ENCODE measurements around the gene TESPA1.
A peak's percentile ranks its signal among the peaks of the same experiment; 100 is the strongest.
"Not testable (repeated sequence)": the region's sequence is repeated elsewhere in the genome, so short reads cannot be mapped to it uniquely, and the experiment has no call there.

Gene TESPA1

DNA sequence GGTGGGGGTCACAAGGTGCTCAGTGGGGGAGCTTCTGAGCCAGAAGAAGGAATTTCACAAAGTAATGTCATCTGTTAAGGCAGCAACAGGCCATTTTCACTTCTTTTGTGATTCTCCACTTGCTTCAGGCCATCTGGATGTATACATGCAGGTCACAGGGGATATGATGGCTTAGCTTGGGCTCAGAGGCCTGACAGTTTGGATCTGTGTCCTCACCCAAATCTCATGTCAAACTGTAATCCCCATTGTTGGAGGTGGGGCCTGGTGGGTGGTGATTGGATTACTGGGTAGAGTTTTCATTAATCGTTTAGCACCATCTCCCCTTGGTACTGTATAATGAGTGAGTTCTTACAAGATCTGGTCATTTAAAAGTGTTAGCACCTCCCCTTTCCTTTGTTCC lies 36.4 kb downstream of the TESPA1 start:
- DNase-seq (ENCODE audit: low spot score) = no peak

DNA sequence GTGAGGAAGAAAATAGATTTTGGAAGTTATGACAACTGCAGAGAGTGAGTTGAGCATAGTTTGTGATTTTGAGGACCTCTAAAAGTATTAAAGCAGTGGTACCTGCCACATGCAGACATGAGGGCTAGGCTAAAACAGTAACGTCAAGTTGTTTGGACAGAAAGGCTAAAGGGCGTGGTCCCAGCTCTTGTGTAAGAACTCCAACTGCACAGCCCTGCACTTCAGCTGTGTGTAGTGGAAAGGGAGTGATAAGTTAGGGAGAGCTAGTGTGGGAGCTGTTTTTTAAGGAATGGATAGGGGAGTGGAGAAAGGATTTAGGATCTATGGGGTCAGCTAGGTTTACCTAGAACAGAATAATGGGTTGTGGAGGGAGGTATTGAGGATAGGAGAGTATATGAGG lies 39.5 kb downstream of the TESPA1 start:
- DNase-seq (ENCODE audit: low spot score) = no peak

DNA sequence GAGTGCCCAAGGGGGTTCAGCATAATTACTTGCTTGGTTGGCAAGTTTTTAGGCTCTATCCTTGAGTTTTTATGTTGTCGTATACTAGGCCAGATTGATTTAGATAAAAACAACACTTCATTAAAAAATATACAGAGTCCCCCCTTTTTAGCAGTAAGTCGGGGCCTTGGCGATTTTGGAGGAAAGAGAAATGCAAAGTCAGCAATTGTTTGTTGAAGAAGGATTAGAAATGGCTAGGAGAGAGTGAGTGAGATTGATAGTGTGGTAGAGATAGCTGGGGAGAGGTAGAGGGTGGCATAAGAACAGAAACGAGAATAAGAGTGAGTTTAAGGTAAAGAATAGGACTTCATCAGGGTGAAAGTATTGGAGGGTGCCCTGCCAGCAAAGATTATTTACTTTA lies 41.3 kb downstream of the TESPA1 start:
- DNase-seq (ENCODE audit: low spot score) = not testable (repeated sequence)

DNA sequence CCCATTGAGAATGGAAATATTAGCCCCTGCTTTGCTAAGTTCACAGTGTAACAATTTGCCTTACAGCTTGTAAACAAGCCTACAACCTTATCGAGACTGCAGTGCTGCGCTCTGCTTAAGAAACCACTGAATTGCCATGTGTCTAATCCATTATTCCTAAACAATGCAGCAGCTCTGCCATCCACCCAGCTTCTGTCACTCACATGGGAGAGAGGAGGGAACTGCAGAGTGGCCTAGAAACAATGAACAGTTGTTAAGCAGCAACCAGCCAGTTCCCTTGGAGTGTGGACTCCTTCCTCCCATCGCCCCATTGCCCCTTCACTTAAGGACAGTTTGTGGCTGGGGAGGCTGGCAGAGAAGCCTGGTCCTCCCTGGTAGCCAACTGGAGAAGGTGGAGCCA lies 42.9 kb downstream of the TESPA1 start:
- peak; percentile 93 for DNase-seq (ENCODE audit: low spot score)

DNA sequence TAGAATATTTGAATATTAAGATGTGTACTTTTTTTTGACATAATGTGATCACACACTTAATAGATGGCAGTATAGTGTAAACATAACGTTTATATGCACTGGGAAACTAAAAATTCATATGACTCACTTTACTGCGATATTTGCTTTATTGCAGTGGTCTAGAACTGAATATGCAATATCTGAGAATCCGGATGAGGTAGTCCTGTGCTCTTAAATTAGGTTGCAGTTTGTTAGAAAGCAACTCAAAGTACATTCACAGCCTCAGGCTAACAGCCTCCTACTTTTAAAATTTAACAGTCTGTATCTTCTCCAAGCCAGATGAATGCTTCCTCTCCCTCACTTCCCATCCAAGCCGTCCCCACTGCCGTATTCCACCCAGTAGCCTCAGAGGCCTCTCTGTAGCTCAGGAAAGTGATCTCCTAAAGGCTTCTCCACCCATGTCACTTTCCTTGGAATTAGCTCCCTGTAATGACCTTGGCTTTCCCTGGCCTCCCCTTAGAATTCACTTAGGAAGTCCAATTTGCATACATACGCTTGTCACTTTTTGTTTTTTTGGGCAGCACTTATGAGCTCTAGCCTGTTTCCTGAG lies 43.7 kb downstream of the TESPA1 start:
- no peak for DNase-seq (ENCODE audit: low spot score)

DNA sequence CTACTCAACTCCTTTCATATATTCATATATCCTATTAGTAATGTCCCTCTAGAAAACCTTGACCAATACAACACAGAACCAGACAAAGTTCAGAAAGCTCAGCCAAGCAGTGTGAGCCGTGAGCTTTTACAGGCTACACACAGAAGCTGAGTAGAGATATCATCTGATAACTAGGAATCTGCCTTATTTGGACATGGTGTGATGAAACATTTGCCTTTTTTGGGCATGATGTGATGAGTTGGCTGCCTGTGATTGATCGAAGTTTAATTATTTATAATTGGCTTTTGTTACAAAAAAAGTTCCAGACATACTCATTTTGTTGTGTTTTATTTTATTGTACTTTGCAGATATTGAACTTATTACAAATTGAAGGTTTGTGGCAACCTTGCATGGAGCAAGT lies 46.6 kb downstream of the TESPA1 start:
- no peak for DNase-seq (ENCODE audit: low spot score)

DNA sequence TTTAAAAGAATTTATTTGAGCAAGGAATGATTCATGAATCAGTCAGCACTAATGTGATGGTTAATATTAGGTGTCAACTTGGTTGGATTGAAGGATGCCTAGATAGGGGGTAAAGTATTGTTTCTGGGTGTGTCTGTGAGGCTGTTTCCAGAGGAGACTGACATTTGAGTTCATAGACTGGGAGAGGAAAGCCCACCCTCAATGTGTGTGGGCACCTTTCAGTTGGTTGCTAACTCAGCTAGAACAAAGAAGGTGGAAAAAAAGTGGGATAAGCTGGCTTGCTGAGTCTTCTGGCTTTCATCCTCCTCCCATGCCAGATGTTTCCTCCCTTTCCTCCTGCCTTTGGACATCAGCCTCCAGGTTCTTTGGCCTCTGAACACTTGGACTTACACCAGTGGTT lies 47.2 kb downstream of the TESPA1 start:
- DNase-seq (ENCODE audit: low spot score) = no peak

DNA sequence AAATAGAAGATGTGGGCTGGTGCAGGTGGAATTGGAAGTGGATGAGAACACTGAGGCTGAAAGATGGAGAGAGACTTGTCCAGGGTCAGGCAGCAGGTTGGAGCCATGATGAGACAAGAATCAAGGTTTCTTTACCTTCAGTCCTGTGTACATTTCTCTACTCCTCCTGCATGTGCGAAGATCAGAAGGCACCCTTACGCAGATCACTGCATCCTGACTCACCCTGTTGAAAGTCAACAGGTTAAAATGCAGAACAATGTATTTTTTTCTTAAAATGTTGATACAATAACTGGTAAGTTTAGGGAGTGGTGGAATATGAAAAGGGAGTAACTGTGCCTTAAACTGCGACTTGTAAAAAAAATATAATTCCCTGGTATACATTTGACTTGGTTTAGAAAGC lies 47.8 kb downstream of the TESPA1 start:
- DNase-seq (ENCODE audit: low spot score) = no peak

DNA sequence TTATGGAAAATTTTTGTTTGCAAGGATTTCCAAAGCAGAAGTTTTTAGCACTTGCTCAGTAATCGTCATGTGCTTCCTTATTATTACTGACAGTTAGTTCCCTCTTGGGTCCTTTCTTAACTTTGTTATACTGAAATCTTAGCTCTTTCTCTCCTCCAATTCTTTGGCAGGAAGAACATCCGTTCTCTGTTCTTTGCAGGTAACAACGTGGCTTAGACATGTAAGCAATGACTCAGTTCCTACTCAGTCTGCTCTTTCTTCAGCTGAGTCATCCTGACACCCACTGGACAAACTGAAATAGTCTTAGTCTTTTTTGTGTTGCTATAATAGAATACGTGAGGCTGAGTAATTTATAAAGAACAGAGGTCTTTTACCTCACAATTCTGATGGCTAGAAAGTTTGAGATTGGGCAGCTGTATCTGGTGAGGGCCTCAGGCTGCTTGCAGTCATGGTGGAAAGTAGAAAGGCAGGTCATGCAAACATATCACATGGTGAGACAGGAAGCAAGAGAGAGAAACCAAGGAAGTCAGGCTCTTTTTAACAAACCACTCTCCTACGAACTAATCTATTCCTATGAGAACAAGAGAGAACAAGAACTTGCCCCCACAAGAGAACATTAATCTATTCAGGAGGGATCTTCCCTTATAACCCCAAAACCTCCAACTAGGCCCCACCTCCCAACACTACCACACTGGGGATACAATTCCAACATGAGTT lies 49.2 kb downstream of the TESPA1 start:
- DNase-seq (ENCODE audit: low spot score) = no peak

DNA sequence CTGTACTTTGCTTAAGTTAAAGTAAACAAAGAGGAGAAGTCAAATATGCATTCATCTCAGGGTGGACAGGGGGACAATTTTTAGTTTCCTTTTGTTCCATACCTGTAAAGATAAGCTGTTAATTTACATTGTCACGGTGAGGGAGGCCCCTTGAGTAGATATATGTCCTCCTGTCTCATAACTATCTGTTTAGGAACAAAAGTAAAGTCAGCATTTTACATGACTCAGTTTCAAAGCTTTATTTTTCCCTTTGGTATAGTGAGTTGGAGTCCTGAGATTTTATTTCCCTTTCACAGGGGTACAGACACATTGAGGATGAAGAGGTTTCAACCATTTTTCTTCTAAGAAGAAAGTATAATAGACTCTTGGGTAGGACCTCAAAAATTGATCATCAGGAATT lies 50.1 kb downstream of the TESPA1 start:
- DNase-seq (ENCODE audit: low spot score) = no peak

DNA sequence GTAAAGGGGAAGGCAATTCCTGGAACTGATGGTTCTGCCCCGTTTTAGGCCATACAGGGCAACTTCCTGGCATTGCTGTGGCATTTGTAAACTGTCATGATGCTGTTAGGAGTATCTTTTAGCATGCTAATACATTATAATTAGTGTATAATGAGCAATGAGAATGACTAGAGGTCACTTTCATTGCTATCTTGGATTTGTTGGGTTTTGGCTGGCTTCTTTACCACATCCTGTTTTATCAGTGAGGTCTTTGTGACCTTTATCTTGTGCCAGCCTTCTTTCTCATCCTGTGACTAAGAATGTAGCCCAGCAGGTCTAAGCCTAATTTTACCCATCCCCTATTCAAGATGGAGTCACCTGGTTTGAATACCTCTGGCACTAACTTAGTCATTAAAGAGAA lies 51.2 kb downstream of the TESPA1 start:
- DNase-seq (ENCODE audit: low spot score) = no peak

DNA sequence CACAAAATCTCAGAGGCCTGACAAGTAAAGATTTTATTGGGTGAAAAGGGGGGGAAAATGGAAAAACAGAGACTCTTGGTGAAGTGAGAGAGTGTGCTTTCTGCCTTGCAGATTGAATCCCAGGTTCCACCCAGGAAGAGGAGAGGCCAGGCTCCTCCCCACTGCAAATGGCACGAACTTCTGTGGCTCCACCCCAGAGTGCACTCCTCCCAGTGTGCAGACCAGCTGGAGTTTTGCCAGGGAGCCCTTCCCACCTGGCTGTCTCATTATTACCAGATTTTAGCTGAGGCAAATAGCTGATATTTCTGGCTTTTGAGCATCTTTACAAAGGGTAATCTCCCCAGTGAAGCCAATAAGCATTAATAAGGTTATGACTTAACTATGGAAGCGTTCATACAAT lies 51.9 kb downstream of the TESPA1 start:
- DNase-seq (ENCODE audit: low spot score) = no peak

DNA sequence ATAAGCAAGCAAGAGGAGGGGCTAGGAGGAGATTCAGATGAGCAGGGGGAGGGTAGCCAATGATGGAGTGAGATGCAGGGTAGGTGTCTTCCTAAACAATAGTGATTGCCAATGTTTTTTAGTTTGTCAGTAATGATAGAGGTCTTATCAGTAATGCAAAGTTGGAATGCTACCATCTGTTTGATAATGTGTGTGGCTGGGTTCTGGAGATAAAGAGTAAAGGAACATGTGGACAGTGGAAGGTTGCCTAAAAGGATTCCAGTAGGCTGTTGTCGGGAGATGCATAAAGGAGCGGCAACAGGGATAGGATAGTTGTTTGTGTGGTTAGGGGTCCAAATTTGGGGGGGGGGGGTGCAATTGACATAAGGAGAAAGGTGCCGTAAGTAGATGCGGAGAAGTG lies 52.5 kb downstream of the TESPA1 start:
- no peak for DNase-seq (ENCODE audit: low spot score)

DNA sequence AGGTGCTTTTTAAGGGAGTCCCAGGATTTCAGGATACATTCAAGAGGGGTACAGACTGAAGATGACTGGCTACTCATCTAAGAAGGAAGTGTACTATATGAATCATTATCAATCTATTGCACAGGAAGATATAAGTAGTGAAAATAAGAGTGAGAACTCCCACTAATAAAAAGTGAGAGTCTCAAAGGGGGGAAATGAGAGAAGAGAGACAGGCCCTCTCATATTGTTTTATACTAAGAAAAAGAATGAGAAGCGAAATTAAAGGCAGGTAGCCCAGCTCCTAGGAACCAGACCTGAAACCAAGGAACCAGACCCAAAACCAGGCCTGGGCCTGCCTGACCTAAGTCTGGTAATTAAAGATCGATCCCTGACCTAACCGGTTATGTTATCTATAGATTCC lies 54.6 kb downstream of the TESPA1 start:
- no peak for DNase-seq (ENCODE audit: low spot score)

DNA sequence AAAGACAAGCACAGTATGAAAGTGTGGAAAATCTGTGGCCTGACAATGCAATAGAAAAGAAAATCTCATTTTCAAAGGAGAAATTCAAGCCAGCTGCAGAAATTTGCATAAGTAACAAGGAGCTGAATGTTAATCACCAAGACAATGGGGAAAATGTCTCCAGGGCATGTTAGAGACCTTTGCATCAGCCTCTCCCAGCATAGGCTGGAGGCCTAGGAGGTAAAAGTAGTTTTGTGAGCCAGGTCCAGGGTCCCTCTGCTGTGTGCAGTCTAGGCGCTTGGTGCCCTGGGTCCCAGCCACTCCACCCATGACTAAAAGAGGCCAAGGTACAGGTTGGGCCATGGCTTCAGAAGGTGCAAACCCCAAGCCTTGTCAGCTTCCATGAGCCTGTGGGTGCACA lies 58.3 kb downstream of the TESPA1 start:
- no peak for DNase-seq (ENCODE audit: low spot score)

DNA sequence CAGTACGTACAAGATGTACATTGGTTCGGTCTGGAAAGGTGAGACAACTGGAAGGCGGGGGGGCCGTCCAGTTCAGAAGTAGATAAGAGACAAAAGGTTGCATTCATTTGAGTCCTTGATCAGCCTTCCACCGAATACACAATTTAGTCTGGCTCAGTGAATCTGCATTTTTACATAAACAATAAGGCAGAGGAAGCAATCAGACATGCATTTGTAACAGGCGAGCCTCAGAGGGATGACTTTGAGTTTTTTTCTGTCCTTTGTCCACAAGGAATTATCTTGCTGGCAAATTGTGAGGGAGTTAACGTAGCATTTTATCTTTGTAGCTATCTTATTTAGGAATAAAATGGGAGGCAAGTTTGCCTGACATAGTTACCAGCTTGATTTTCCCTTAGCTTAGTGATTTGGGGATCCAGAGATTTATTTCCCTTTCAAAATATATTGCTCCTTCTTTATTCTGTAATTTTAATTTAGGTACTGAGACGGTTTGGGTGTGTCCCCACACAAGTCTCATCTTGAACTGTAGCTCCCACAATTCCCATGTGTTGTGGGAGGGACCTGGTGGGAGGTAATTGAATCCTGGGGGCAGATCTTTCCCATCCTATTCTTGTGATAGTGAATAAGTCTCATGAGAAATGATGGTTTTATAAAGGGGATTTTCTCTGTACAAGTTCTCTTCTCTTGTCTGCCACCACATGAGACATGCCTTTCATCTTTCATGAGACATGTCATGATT lies 59.4 kb downstream of the TESPA1 start:
- no peak for DNase-seq (ENCODE audit: low spot score)

DNA sequence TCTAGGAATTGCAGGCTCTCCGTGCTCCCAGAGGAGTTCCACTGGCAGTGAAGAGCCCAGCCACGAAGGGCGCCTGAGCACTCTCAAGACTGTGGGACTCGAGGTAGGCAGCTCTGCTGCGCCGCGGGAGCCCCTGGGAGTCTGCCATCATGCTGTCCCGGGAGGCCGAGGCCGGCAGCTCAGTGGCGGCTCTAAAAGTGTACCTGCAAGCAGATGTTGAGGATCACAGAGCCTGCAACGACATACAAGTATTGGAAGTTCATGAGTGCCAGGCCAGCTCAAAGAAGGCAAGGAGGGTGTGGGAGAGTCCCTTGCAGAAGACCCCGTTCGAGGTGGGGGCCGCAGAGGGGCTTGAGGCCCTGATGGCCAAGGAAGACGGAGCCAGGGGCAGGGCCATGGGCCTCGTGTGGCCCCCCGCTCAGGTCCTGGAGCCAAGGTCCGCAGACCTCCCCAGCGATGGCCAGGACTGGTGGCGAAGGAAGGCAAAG lies 67.5 kb downstream of the TESPA1 start:
- DNase-seq (ENCODE audit: low spot score) = no peak

Data from pons (tissue), 1 donor.